HEK293 (cell line): ENCODE results near the gene MLLT1.

Source experiments
- HOXD13 ChIP-seq: sonication (generic); formaldehyde crosslinking; IDR thresholded peaks from 2 replicates; pipeline ENCODE4 v1.8.0; 2022; ENCODE audit warnings: missing genetic modification reagents, borderline replicate concordance
- KLF16 ChIP-seq: fragments of 450-650 bp; formaldehyde crosslinking; IDR thresholded peaks from 2 replicates; pipeline ENCODE4 v1.5.1; 2017; ENCODE audit warnings: missing biosample characterization, missing genetic modification characterization
- PRDM1 ChIP-seq: fragments of 450-650 bp; formaldehyde crosslinking; IDR thresholded peaks from 2 replicates; pipeline ENCODE4; 2016; ENCODE audit warnings: missing biosample characterization, missing genetic modification characterization
- ZBTB20 ChIP-seq: fragments of 450-650 bp; formaldehyde crosslinking; IDR thresholded peaks from 2 replicates; pipeline ENCODE4 v1.5.1; 2016; ENCODE audit warnings: missing biosample characterization, missing genetic modification characterization
- ZNF274 ChIP-seq, 2 experiments: fragments of 200-500 bp in 1 of 2; fragments of 450-650 bp in 1 of 2; sonication (Bioruptor generic) in 1 of 2; formaldehyde crosslinking in 1 of 2; IDR thresholded peaks; 2 replicates each; pipeline versions ENCODE4 v1.5.1 to v1.6.1; 2014 to 2016; ENCODE audit warnings: borderline replicate concordance in 1 of 2, inconsistent platforms in 1 of 2, low read length in 1 of 2, missing biosample characterization in 1 of 2, missing genetic modification characterization in 1 of 2
- ZNF530 ChIP-seq: fragments of 450-650 bp; formaldehyde crosslinking; IDR thresholded peaks from 2 replicates; pipeline ENCODE4 v1.5.1; 2016; ENCODE audit warnings: low read depth, missing biosample characterization, missing genetic modification characterization
- ZNF544 ChIP-seq: fragments of 450-650 bp; formaldehyde crosslinking; IDR thresholded peaks from 2 replicates; pipeline ENCODE4 v1.5.0; 2017; ENCODE audit warnings: missing biosample characterization, missing genetic modification characterization
- TF ChIP-seq, protein P1 (sequence below): sonication (generic); formaldehyde crosslinking; IDR thresholded peaks from 2 replicates; pipeline ENCODE4 v1.8.1; 2022; ENCODE audit warnings: mild to moderate bottlenecking, moderate library complexity, missing genetic modification reagents
- TF ChIP-seq, protein P2 (sequence below): fragments of 450-650 bp; formaldehyde crosslinking; IDR thresholded peaks from 2 replicates; pipeline ENCODE4 v1.5.1; 2016; ENCODE audit warnings: missing biosample characterization, missing genetic modification characterization
- TF ChIP-seq, protein P3 (sequence below): fragments of 450-650 bp; formaldehyde crosslinking; IDR thresholded peaks from 2 replicates; pipeline ENCODE4 v1.5.1; 2016; ENCODE audit warnings: missing biosample characterization, missing genetic modification characterization

DNA sequence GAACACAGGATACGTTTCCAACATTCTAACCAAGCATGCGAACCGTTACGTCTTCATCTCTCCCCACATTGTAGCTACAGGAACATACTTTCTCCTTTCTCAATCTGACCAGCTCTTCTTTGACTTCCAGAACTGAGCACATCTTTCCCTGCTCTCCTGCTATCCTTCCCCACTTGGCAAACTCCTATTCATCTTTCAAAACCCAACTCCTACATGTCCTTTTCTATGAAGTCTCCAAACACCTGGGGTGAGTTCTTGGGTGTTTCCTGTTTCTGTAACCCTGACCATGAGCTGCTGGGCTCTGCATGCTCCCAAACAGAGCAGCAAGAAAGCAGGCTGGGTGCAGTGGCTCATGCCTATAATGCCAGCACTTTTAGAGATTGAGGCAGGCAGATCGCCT, 47.0 kb upstream of the MLLT1 start:
- TF ChIP-seq, protein P1, sequence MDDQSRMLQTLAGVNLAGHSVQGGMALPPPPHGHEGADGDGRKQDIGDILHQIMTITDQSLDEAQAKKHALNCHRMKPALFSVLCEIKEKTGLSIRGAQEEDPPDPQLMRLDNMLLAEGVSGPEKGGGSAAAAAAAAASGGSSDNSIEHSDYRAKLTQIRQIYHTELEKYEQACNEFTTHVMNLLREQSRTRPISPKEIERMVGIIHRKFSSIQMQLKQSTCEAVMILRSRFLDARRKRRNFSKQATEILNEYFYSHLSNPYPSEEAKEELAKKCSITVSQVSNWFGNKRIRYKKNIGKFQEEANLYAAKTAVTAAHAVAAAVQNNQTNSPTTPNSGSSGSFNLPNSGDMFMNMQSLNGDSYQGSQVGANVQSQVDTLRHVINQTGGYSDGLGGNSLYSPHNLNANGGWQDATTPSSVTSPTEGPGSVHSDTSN (CRISPR knock-in tag), result no peak
- no peak for TF ChIP-seq ZNF274 (IDR thresholded peaks at IDR 0.05; ENCODE audit: low read length)
- TF ChIP-seq ZNF274 (tag by site-specific recombination; IDR thresholded peaks at IDR 0.05; ENCODE audit: borderline replicate concordance), result no peak
- no peak for TF ChIP-seq ZBTB20 (tag by site-specific recombination)
- TF ChIP-seq, protein P2, sequence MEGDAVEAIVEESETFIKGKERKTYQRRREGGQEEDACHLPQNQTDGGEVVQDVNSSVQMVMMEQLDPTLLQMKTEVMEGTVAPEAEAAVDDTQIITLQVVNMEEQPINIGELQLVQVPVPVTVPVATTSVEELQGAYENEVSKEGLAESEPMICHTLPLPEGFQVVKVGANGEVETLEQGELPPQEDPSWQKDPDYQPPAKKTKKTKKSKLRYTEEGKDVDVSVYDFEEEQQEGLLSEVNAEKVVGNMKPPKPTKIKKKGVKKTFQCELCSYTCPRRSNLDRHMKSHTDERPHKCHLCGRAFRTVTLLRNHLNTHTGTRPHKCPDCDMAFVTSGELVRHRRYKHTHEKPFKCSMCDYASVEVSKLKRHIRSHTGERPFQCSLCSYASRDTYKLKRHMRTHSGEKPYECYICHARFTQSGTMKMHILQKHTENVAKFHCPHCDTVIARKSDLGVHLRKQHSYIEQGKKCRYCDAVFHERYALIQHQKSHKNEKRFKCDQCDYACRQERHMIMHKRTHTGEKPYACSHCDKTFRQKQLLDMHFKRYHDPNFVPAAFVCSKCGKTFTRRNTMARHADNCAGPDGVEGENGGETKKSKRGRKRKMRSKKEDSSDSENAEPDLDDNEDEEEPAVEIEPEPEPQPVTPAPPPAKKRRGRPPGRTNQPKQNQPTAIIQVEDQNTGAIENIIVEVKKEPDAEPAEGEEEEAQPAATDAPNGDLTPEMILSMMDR, result no peak
- no peak for TF ChIP-seq KLF16 (tag by site-specific recombination)
- TF ChIP-seq PRDM1, result no peak
- TF ChIP-seq, protein P3, sequence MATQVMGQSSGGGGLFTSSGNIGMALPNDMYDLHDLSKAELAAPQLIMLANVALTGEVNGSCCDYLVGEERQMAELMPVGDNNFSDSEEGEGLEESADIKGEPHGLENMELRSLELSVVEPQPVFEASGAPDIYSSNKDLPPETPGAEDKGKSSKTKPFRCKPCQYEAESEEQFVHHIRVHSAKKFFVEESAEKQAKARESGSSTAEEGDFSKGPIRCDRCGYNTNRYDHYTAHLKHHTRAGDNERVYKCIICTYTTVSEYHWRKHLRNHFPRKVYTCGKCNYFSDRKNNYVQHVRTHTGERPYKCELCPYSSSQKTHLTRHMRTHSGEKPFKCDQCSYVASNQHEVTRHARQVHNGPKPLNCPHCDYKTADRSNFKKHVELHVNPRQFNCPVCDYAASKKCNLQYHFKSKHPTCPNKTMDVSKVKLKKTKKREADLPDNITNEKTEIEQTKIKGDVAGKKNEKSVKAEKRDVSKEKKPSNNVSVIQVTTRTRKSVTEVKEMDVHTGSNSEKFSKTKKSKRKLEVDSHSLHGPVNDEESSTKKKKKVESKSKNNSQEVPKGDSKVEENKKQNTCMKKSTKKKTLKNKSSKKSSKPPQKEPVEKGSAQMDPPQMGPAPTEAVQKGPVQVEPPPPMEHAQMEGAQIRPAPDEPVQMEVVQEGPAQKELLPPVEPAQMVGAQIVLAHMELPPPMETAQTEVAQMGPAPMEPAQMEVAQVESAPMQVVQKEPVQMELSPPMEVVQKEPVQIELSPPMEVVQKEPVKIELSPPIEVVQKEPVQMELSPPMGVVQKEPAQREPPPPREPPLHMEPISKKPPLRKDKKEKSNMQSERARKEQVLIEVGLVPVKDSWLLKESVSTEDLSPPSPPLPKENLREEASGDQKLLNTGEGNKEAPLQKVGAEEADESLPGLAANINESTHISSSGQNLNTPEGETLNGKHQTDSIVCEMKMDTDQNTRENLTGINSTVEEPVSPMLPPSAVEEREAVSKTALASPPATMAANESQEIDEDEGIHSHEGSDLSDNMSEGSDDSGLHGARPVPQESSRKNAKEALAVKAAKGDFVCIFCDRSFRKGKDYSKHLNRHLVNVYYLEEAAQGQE (tag by site-specific recombination), result no peak
- no peak for TF ChIP-seq ZNF544
- TF ChIP-seq HOXD13 (CRISPR knock-in tag), result no peak
- TF ChIP-seq ZNF530 (tag by site-specific recombination), result no peak
